WTC11 (cell line): ENCODE data around the gene POC1A. TPM values are rescaled to one million over a fixed set of nuclear protein-coding genes. Genes with fewer than 3 reads are reported as not detected.

ENCODE experiments used
- ATAC-seq: fragments of 200-7000 bp; cut with Tn5 transposase; 2 replicates; pipeline ENCODE4 v1.10.0; 2021; ENCODE audit warnings: mild to moderate bottlenecking, moderate library complexity
- CTCF ChIA-PET: fragments of 300-600 bp; sonication (Branson Sonifier 250); formaldehyde crosslinking; loops from one replicate; lab custom pipeline; 2021; ENCODE audit warnings: antibody characterized with exemption; lab: Charles Lee
- POLR2A ChIA-PET: fragments of 350-600 bp; sonication (Branson Sonifier 250); formaldehyde crosslinking; loops from one replicate; lab custom pipeline; 2021; ENCODE audit warnings: antibody characterized with exemption; lab: Charles Lee
- DNase-seq: peaks from one replicate; pipeline ENCODE4 v3.0.0; 2021; ENCODE audit warnings: low spot score
- H3K27ac Mint-ChIP-seq: 2 replicates; pipeline ENCODE4 v1.8.0; 2021; ENCODE audit warnings: mixed read lengths
- H3K27me3 Mint-ChIP-seq: 2 replicates; pipeline ENCODE4 v1.8.0; 2021; ENCODE audit warnings: low read depth, mild to moderate bottlenecking, moderate library complexity, mixed read lengths
- H3K36me3 Mint-ChIP-seq: 2 replicates; pipeline ENCODE4 v1.8.0; 2021; ENCODE audit warnings: mixed read lengths
- H3K4me1 Mint-ChIP-seq: 2 replicates; pipeline ENCODE4 v1.8.0; 2022; ENCODE audit warnings: mixed read lengths
- H3K4me3 Mint-ChIP-seq: 2 replicates; pipeline ENCODE4 v1.8.0; 2021; ENCODE audit warnings: mild to moderate bottlenecking, moderate library complexity, mixed read lengths
- H3K9me3 Mint-ChIP-seq: 2 replicates; pipeline ENCODE4 v1.8.0; 2021; ENCODE audit warnings: mixed read lengths
- EMX1 ChIP-seq: fragments of 250-450 bp; sonication (Bioruptor Pico); IDR thresholded peaks from 2 replicates; pipeline ENCODE4 v1.8.0; 2021; ENCODE audit warnings: mild to moderate bottlenecking
- ESRRA ChIP-seq: sonication (generic); formaldehyde crosslinking; IDR thresholded peaks from 2 replicates; pipeline ENCODE4 v1.8.1; 2022; ENCODE audit warnings: mild to moderate bottlenecking, missing genetic modification reagents, borderline replicate concordance
- GTF2I ChIP-seq: fragments of 250-450 bp; sonication (Bioruptor Pico); conservative IDR thresholded peaks from 2 replicates; pipeline ENCODE4 v1.4.0; 2021; ENCODE audit warnings: mild to moderate bottlenecking
- JAZF1 ChIP-seq: fragments of 250-450 bp; sonication (Bioruptor Pico); IDR thresholded peaks from 2 replicates; pipeline ENCODE4 v1.9.0; 2021; ENCODE audit warnings: moderate library complexity, mild to moderate bottlenecking, inconsistent platforms
- NFE2L1 ChIP-seq: sonication (generic); formaldehyde crosslinking; IDR thresholded peaks from 2 replicates; pipeline ENCODE4 v1.8.1; 2023; ENCODE audit warnings: missing genetic modification reagents
- NR1H2 ChIP-seq: sonication (generic); formaldehyde crosslinking; IDR thresholded peaks from 2 replicates; pipeline ENCODE4 v1.9.0; 2021; ENCODE audit warnings: mild to moderate bottlenecking, moderate library complexity, missing genetic modification reagents
- NR3C1 ChIP-seq: sonication (generic); formaldehyde crosslinking; conservative IDR thresholded peaks from 2 replicates; pipeline ENCODE4 v1.8.1; 2023; ENCODE audit warnings: low read depth, mild to moderate bottlenecking, missing genetic modification reagents
- OVOL2 ChIP-seq: fragments of 250-450 bp; sonication (Bioruptor Pico); IDR thresholded peaks from 2 replicates; pipeline ENCODE4 v1.9.0; 2021; ENCODE audit warnings: mild to moderate bottlenecking, borderline replicate concordance
- RELA ChIP-seq: sonication (generic); formaldehyde crosslinking; IDR thresholded peaks from 2 replicates; pipeline ENCODE4 v1.8.1; 2022; ENCODE audit warnings: missing genetic modification reagents, mild to moderate bottlenecking, borderline replicate concordance
- RORB ChIP-seq: fragments of 250-450 bp; sonication (Bioruptor Pico); IDR thresholded peaks from 2 replicates; pipeline ENCODE4 v1.9.0; 2021; ENCODE audit warnings: mild to moderate bottlenecking
- TEAD4 ChIP-seq: sonication (generic); formaldehyde crosslinking; IDR thresholded peaks from 2 replicates; pipeline ENCODE4 v1.8.0; 2022; ENCODE audit warnings: mild to moderate bottlenecking, missing genetic modification reagents
- ZNF138 ChIP-seq: sonication (generic); formaldehyde crosslinking; conservative IDR thresholded peaks from 2 replicates; pipeline ENCODE4 v1.8.1; 2022; ENCODE audit warnings: mild to moderate bottlenecking, moderate library complexity, missing genetic modification reagents
- total RNA-seq: library from RNA; stranded (reverse); gene quantifications from 3 replicates; pipeline ENCODE4 v1.2.3, GENCODE V29; 2021
- TF ChIP-seq, protein P1 (sequence below): fragments of 250-450 bp; sonication (Bioruptor Pico); IDR thresholded peaks from 2 replicates; pipeline ENCODE4 v1.9.0; 2021; ENCODE audit warnings: mild to moderate bottlenecking
- TF ChIP-seq, protein P2 (sequence below): sonication (generic); formaldehyde crosslinking; IDR thresholded peaks from 2 replicates; pipeline ENCODE4 v1.8.1; 2023; ENCODE audit warnings: mild to moderate bottlenecking, missing genetic modification reagents
- TF ChIP-seq, protein P3 (sequence below): sonication (generic); formaldehyde crosslinking; IDR thresholded peaks from 2 replicates; pipeline ENCODE4 v1.8.1; 2022; ENCODE audit warnings: low read depth, missing genetic modification reagents, borderline replicate concordance
- TF ChIP-seq, protein P4 (sequence below): sonication (generic); formaldehyde crosslinking; IDR thresholded peaks from 2 replicates; pipeline ENCODE4 v1.8.1; 2023; ENCODE audit warnings: mild to moderate bottlenecking, missing genetic modification reagents, moderate library complexity
- TF ChIP-seq, protein P5 (sequence below): fragments of 250-450 bp; sonication (Bioruptor Pico); IDR thresholded peaks from 2 replicates; pipeline ENCODE4 v2.1.2; 2022; ENCODE audit warnings: mild to moderate bottlenecking, moderate library complexity
- TF ChIP-seq, protein P6 (sequence below): sonication (generic); formaldehyde crosslinking; IDR thresholded peaks from 2 replicates; pipeline ENCODE4 v1.8.0; 2023; ENCODE audit warnings: mild to moderate bottlenecking, missing genetic modification reagents
- TF ChIP-seq, protein P7 (sequence below): sonication (generic); formaldehyde crosslinking; conservative IDR thresholded peaks from 2 replicates; pipeline ENCODE4 v1.8.1; 2022; ENCODE audit warnings: mild to moderate bottlenecking, missing genetic modification reagents
- TF ChIP-seq, protein P8 (sequence below): sonication (generic); formaldehyde crosslinking; IDR thresholded peaks from 2 replicates; pipeline ENCODE4 v1.8.1; 2023; ENCODE audit warnings: mild to moderate bottlenecking, missing genetic modification reagents

The POC1A gene
- total RNA-seq, 1 experiment from 2014 or later = 31.3 TPM

DNA sequence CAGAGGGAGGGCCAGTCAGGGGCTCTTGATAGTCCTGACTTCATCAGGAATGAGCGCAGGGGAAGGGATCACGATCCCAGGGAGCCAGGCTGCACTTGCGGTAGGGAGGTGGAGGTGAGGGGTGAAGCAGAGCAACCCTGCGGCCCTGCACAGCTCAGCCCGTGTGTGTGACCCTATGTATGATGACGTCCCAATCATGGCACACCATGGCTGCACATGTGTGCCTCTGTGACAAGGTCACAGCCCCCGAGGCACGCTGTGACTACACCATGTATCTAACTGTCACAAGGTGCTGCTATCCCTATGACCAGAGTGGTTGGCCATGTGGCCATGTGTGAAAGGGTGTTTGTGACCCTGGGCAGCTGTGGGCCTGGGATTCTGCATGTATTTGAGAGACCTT is 30.5 kb upstream of the POC1A start:
- CTCF ChIA-PET = interaction anchor here (1.0 kb wide), 1 partner anchor 201 kb away, joined by 3 read pairs; no protein-coding TSS in a partner anchor
- DNase-seq = no peak
- Mint-ChIP-seq H3K27me3 (no peaks in the 10 kb centered on the region), H3K4me3 (no peak overlapping the region), H3K27ac (no peak overlapping the region)
- TF ChIP-seq OVOL2 (CRISPR knock-in tag) (no peak), ZNF138 (CRISPR knock-in tag) (no peak), NFE2L1 (CRISPR knock-in tag) (no peak), EMX1 (CRISPR knock-in tag) (no peak), NR1H2 (CRISPR knock-in tag) (no peak), JAZF1 (CRISPR knock-in tag) (no peak)
- TF ChIP-seq, protein P1, sequence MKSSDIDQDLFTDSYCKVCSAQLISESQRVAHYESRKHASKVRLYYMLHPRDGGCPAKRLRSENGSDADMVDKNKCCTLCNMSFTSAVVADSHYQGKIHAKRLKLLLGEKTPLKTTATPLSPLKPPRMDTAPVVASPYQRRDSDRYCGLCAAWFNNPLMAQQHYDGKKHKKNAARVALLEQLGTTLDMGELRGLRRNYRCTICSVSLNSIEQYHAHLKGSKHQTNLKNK (CRISPR knock-in tag) = no peak
- TF ChIP-seq, all 79 proteins: peak for 0
- POLR2A ChIA-PET = no interaction called here
- no peaks in the 10 kb centered on the region for H3K36me3 Mint-ChIP-seq
- H3K4me1 Mint-ChIP-seq = peaks cover 5% of the 10 kb centered on the region; the same call in 1 of the 2 replicates
- H3K9me3 Mint-ChIP-seq = peaks cover 3% of the 10 kb centered on the region; the same call in 1 of the 2 replicates
- no peak for ATAC-seq

DNA sequence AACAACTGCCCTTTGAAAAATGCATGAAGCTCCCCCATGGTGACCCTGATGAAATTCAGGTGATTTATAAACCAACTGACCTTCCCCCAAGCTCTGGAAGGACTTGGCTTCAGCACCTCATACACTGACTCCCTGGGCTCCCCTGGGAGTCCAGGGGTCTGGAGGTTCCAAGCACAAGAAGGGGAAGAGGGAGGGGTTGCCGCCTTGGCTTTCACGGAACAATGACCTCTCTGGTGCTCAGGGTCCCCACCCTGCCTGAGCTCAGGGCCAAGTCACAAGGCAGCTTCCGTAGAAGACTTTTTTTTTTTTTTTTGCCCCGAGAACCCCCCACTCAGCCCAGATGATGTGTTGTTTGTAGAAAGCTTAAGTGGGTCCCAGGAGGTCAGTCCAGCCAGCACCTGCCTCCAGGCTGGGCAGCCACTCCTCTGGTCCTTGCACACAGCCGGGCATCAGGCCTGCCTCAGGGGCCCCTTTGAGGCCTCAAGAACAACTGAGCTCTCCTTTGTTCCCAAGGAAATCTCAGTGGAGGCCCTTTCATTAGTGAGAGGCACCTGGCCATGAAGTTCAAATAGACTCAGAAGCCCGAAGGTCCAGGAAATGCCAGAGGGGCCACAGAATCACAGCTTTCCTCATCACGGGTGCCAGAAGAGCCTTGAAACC is 29.7 kb upstream of the POC1A start:
- H3K4me1 Mint-ChIP-seq = peaks cover 5% of the 10 kb centered on the region; the same call in 1 of the 2 replicates

DNA sequence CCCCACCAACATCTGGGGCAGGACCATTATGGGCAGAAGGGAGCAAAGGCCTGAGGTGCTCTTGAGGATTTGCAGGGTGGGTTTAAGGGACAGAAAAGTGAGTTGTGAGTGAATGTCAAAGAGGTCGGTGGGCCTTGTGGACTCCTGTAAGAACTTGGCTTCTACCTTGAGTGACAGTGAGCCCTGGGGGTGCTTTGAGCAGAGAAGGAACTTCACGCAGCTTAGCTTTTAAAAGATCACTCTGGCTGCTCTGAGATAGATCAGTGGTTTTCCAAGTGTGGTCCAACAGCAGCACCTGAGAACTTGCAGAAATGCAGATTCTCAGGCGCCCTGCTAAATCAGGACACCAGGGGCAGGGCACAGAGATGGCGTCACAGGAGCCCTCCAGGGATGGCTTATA is 28.5 kb upstream of the POC1A start:
- Mint-ChIP-seq H3K9me3 (peaks cover 3% of the 10 kb centered on the region; the same call in 1 of the 2 replicates), H3K27ac (no peak overlapping the region), H3K4me3 (no peak overlapping the region), H3K36me3 (no peaks in the 10 kb centered on the region), H3K4me1 (peaks cover 5% of the 10 kb centered on the region; the same call in 1 of the 2 replicates), H3K27me3 (peaks cover 2% of the 10 kb centered on the region; the same call in 1 of the 2 replicates)
- POLR2A ChIA-PET = no interaction called here
- DNase-seq (no peak), ATAC-seq (no peak)
- TF ChIP-seq NR3C1 (CRISPR knock-in tag) = no peak
- no peak for TF ChIP-seq RELA
- TF ChIP-seq, protein P2, sequence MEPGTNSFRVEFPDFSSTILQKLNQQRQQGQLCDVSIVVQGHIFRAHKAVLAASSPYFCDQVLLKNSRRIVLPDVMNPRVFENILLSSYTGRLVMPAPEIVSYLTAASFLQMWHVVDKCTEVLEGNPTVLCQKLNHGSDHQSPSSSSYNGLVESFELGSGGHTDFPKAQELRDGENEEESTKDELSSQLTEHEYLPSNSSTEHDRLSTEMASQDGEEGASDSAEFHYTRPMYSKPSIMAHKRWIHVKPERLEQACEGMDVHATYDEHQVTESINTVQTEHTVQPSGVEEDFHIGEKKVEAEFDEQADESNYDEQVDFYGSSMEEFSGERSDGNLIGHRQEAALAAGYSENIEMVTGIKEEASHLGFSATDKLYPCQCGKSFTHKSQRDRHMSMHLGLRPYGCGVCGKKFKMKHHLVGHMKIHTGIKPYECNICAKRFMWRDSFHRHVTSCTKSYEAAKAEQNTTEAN (CRISPR knock-in tag) = no peak
- no peak for TF ChIP-seq GTF2I (CRISPR knock-in tag)
- TF ChIP-seq, protein P3, sequence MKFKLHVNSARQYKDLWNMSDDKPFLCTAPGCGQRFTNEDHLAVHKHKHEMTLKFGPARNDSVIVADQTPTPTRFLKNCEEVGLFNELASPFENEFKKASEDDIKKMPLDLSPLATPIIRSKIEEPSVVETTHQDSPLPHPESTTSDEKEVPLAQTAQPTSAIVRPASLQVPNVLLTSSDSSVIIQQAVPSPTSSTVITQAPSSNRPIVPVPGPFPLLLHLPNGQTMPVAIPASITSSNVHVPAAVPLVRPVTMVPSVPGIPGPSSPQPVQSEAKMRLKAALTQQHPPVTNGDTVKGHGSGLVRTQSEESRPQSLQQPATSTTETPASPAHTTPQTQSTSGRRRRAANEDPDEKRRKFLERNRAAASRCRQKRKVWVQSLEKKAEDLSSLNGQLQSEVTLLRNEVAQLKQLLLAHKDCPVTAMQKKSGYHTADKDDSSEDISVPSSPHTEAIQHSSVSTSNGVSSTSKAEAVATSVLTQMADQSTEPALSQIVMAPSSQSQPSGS (CRISPR knock-in tag) = no peak
- no peak for TF ChIP-seq ESRRA (CRISPR knock-in tag)
- no peak for TF ChIP-seq RORB (CRISPR knock-in tag)
- TF ChIP-seq, protein P4, sequence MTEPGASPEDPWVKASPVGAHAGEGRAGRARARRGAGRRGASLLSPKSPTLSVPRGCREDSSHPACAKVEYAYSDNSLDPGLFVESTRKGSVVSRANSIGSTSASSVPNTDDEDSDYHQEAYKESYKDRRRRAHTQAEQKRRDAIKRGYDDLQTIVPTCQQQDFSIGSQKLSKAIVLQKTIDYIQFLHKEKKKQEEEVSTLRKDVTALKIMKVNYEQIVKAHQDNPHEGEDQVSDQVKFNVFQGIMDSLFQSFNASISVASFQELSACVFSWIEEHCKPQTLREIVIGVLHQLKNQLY (CRISPR knock-in tag) = no peak
- TF ChIP-seq, protein P5, sequence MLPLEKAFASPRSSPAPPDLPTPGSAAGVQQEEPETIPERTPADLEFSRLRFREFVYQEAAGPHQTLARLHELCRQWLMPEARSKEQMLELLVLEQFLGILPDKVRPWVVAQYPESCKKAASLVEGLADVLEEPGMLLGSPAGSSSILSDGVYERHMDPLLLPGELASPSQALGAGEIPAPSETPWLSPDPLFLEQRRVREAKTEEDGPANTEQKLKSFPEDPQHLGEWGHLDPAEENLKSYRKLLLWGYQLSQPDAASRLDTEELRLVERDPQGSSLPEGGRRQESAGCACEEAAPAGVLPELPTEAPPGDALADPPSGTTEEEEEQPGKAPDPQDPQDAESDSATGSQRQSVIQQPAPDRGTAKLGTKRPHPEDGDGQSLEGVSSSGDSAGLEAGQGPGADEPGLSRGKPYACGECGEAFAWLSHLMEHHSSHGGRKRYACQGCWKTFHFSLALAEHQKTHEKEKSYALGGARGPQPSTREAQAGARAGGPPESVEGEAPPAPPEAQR (CRISPR knock-in tag) = no peak
- TF ChIP-seq, protein P6, sequence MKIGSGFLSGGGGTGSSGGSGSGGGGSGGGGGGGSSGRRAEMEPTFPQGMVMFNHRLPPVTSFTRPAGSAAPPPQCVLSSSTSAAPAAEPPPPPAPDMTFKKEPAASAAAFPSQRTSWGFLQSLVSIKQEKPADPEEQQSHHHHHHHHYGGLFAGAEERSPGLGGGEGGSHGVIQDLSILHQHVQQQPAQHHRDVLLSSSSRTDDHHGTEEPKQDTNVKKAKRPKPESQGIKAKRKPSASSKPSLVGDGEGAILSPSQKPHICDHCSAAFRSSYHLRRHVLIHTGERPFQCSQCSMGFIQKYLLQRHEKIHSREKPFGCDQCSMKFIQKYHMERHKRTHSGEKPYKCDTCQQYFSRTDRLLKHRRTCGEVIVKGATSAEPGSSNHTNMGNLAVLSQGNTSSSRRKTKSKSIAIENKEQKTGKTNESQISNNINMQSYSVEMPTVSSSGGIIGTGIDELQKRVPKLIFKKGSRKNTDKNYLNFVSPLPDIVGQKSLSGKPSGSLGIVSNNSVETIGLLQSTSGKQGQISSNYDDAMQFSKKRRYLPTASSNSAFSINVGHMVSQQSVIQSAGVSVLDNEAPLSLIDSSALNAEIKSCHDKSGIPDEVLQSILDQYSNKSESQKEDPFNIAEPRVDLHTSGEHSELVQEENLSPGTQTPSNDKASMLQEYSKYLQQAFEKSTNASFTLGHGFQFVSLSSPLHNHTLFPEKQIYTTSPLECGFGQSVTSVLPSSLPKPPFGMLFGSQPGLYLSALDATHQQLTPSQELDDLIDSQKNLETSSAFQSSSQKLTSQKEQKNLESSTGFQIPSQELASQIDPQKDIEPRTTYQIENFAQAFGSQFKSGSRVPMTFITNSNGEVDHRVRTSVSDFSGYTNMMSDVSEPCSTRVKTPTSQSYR = no peak
- CTCF ChIA-PET = interaction anchor here (1.2 kb wide), 1 partner anchor 38 kb away, joined by 4 read pairs; no protein-coding TSS in a partner anchor

More for the DNA sequence above, 29.7 kb upstream of the POC1A start:
- ChIA-PET CTCF (interaction anchor here (1.0 to 1.2 kb wide), 4 partner anchors 13 to 201 kb away, joined by 3 to 4 read pairs (median 4); no protein-coding TSS in a partner anchor), POLR2A (no interaction called here)
- Mint-ChIP-seq H3K9me3 (peaks cover 3% of the 10 kb centered on the region; the same call in 1 of the 2 replicates), H3K27me3 (no peaks in the 10 kb centered on the region), H3K27ac (no peak overlapping the region), H3K4me3 (no peak overlapping the region), H3K36me3 (no peaks in the 10 kb centered on the region)
- no peak for TF ChIP-seq ZNF138 (CRISPR knock-in tag)
- TF ChIP-seq NR3C1 (CRISPR knock-in tag) = no peak
- TF ChIP-seq, protein P7, sequence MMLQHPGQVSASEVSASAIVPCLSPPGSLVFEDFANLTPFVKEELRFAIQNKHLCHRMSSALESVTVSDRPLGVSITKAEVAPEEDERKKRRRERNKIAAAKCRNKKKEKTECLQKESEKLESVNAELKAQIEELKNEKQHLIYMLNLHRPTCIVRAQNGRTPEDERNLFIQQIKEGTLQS = no peak
- TF ChIP-seq TEAD4 (CRISPR knock-in tag) = no peak
- TF ChIP-seq, protein P8, sequence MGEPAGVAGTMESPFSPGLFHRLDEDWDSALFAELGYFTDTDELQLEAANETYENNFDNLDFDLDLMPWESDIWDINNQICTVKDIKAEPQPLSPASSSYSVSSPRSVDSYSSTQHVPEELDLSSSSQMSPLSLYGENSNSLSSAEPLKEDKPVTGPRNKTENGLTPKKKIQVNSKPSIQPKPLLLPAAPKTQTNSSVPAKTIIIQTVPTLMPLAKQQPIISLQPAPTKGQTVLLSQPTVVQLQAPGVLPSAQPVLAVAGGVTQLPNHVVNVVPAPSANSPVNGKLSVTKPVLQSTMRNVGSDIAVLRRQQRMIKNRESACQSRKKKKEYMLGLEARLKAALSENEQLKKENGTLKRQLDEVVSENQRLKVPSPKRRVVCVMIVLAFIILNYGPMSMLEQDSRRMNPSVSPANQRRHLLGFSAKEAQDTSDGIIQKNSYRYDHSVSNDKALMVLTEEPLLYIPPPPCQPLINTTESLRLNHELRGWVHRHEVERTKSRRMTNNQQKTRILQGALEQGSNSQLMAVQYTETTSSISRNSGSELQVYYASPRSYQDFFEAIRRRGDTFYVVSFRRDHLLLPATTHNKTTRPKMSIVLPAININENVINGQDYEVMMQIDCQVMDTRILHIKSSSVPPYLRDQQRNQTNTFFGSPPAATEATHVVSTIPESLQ (CRISPR knock-in tag) = no peak
- DNase-seq (no peak), ATAC-seq (no peak)
